K562 treated with DMSO at 1 percent for 4 hours (cell line): ENCODE measurements around the gene ZNF232. TPM values are rescaled to one million over a fixed set of nuclear protein-coding genes. Genes with fewer than 3 reads are reported as not detected.

Experiments
- total RNA-seq: library from RNA; unstranded; fragments of 300-600 nt; gene quantifications from 2 replicates; pipeline ENCODE4 v1.2.3, GENCODE V29; 2022; ENCODE audit not compliant: insufficient read depth

ZNF232 gene
- total RNA-seq: 4.0 TPM in 2 replicates

DNA sequence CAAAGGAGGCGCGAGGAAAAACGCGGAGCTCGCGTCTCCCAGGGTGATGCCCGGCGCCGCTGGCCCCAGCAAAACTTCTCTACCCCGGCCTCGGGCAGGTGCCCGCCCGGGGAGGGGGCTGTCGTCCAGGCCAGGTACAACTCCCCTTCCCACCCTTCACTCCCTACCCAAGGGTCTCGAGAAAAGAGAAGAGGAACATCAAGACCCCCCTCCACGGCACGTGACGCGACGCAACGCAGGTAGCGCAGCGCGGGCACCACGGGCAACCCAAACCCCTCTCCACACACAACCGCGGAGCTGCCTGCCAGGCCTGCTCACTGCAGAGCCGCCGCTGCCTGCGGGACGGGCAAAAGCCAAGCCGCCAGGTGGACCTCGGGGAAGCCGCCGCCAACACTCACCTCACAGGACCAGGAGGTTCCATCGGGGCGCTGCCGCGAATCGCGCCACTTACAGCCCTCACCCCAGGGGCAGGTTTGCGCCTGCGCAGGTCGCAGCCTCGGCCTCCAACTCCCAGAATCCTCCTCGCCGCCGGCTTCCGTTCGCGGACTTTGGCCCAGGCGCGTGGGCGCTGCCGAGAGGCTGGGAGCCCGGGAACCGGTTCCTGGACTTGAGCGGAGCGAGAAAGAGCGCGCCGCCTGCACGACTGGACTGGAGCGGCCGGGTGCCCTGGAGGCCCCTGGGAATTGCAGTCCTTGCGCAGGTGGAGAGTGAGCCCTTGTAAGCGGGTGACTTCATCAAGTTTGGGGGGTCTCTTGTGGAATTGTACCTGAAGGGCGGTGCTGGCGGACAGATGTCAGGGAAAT is at the start of gene ZNF232:
Gene ZNF232, minus strand, starts transcription at position 477 of the 803 bp plus-strand sequence. Its CDS starts 56 bp downstream, at position 421.

DNA sequence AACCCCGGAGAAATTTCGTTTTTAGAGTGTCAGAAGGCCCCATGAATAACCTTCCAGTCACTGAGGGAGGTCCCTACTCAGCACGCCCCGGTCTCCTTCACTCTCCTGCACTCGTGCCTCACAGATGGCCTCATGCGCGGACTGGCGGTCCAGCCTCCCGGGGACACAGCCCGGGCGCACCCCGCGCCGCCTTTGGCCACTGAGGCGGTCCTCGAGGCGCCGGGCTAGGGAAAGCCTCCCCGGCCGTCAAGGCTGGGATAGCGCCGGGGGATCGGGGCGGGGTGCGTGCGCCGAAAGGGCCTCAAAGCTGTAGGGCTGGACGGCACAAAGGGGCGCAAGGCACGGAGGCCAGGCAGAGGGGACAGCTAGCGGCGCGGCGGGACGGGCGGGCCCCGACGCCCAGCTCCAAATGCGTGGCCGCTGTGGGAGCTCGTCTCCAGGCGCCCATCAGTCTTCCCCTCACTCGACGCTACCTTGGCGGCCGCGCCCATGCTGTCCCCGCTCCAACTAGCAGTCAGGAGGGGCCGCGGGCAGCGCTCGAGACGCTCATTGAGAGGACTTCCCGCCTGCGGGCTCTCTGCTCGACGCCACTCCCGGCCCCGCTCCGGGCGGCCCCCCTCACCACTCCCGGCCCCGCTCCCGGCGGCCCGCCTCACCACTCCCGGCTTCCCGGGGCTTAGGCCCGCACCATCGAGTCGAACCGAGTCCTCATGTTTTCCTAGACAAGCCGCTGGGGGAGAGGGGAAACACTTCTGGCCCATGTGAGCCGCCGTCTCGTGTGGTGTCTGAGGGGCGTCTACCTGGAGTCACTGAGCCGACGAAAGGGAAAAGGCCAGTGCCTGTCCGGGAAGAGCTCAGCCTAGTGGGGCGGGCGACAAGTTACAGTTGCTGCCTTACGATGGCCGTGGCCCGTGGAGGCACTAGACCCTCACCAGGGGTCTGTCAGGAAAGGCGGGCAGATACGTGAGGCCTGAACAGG is 4.3 kb upstream of the ZNF232 start, which contains the start of gene USP6:
Gene USP6, plus strand, starts transcription at position 360 of the 979 bp plus-strand sequence. CDS start 14,336 bp downstream, outside the sequence.

DNA sequence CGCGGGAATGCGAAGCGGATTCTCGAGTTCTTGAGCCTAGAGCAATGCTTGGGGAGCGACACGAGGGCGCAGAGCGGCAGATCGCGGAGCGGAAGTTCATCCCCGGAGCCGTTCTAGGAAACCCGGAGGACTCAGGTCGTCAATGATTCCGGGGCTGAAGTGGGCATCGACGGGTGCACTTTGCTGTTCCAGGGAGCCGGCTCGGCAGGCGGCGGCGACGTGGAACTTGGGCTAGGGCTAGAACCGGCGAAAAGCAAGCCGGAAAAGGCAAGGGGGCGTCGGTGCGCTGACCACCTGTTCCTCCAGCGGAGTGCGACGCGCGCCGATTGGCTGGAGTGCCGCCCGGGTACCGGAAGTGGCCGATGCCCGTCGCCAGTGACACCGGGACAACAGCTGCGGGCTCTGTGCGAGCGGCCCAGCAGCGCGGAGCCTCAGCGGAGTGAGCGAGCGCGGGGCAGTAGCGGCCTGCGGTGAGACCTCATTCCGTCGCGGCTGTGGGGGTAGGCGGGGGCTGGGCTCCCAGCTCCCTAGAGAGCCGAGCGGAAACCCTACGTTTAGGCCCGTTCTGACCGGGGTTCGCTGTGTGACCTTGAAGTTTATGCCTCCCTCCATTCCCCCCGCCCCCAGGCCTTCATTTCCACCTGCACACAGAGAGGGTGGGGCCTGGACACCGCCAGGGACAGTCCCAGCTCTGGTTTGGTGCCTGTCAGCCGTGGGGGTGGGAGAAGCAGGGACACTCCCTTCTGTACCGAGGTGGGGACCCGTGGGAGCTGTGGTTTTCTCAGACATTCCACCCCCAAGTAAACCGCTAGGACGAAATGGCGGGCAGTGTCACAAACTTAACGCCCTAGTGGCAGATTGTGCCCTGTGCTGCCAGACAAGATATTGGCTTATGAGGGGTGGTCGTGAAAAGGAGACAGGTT is 33.3 kb downstream of the ZNF232 start, which contains the start of gene ZFP3:
Gene ZFP3, plus strand, starts transcription at position 362 of the 923 bp plus-strand sequence. CDS start 13,038 bp downstream, outside the sequence.

Other genes starting within 250 kb of the ZNF232 start
- 0.50 and 0.97 TPM in 2 replicates for gene C17orf107, start 212.3 kb downstream of the ZNF232 start, total RNA-seq
- gene CHRNE, start 208.8 kb downstream of the ZNF232 start, total RNA-seq: not detected in 2 replicates
- gene GP1BA, start 179.6 kb downstream of the ZNF232 start, total RNA-seq: 0.71 TPM in 1 of 2 replicates, not detected in the other
- gene SLC25A11, start 171.8 kb downstream of the ZNF232 start, total RNA-seq: 45.8 and 50.8 TPM in 2 replicates
- 36.9 and 40.4 TPM in 2 replicates for gene RNF167, start 171.6 kb downstream of the ZNF232 start, total RNA-seq
- gene PFN1, start 163.3 kb downstream of the ZNF232 start, total RNA-seq: 558 and 653 TPM in 2 replicates
- gene ENO3, start 160.8 kb downstream of the ZNF232 start, total RNA-seq: 19.1 and 33.4 TPM in 2 replicates
- 30.6 and 35.7 TPM in 2 replicates for gene SPAG7, start 144.1 kb downstream of the ZNF232 start, total RNA-seq
- 17.0 and 18.7 TPM in 2 replicates for gene CAMTA2, start 124.2 kb downstream of the ZNF232 start, total RNA-seq
- gene INCA1, start 114.4 kb downstream of the ZNF232 start, total RNA-seq: not detected in 2 replicates
- 10.5 and 12.7 TPM in 2 replicates for gene KIF1C, start 113.9 kb downstream of the ZNF232 start, total RNA-seq
- gene SLC52A1, start 76.5 kb downstream of the ZNF232 start, total RNA-seq: not detected in 2 replicates
- not detected in 2 replicates for gene ZFP3, start 33.4 kb downstream of the ZNF232 start, total RNA-seq
- not detected in 2 replicates for gene USP6, start 4.2 kb upstream of the ZNF232 start, total RNA-seq
- 3.5 and 4.2 TPM in 2 replicates for gene ZNF594, start 80.0 kb upstream of the ZNF232 start, total RNA-seq
- gene SCIMP, start 123.0 kb upstream of the ZNF232 start, total RNA-seq: not detected in 2 replicates
- 11.0 and 17.3 TPM in 2 replicates for gene RABEP1, start 170.4 kb upstream of the ZNF232 start, total RNA-seq